ENCODE results near the gene SHTN1. TPM values are rescaled to one million over a fixed set of nuclear protein-coding genes. Genes with fewer than 3 reads are reported as not detected.

SHTN1 gene
- total and polyA plus RNA-seq, 2 donors (not counting 1 experiment from before 2014, with no cell fraction given) = 0.06 to 0.34 TPM

GRCh38 chr10:116852246-116852645, 152.7 kb downstream of the SHTN1 start:
- no CpG with 5 or more reads among the region's 1 CpG for WGBS (ENCODE audit: insufficient coverage)
- Histone ChIP-seq H3K4me1 (ENCODE audit: control insufficient read depth in 2 of 2, insufficient read depth in 2 of 2, low read length in 2 of 2) (peaks cover 10 to 32% of the 10 kb centered on the region in 2 donors), H2AFZ (ENCODE audit: insufficient read depth, low read depth, low read length, poor library complexity, severe bottlenecking) (no peak overlapping the region), H3K9me3 (ENCODE audit: control extremely low read depth in 1 of 3, control insufficient read depth in 2 of 3, insufficient read depth in 1 of 3, low read length in 2 of 3) (peaks cover 0 to 8% (median 0%) of the 10 kb centered on the region in 3 donors), H3K36me3 (replicated peaks in 1 of 2; ENCODE audit: control extremely low read depth in 1 of 2, control insufficient read depth in 1 of 2, extremely low read depth in 1 of 2, insufficient read depth in 2 of 2, low read length in 1 of 2) (no peaks in the 10 kb centered on the region), H3K4me2 (replicated peaks; ENCODE audit: low read depth, low read length, poor library complexity, severe bottlenecking) (no peak overlapping the region), H3K4me3 (ENCODE audit: control extremely low read depth in 1 of 5, extremely low read depth in 1 of 5, insufficient read depth in 1 of 5, low read depth in 2 of 5, low read length in 4 of 5) (no peak overlapping the region), H3K79me2 (ENCODE audit: control insufficient read depth, insufficient read depth, low read length) (no peaks in the 10 kb centered on the region), H3K9ac (ENCODE audit: low read length) (no peak overlapping the region), H4K20me1 (ENCODE audit: control insufficient read depth, insufficient read depth, low read length, poor library complexity, severe bottlenecking) (no peaks in the 10 kb centered on the region), H3K27me3 (replicated peaks in 1 of 4; ENCODE audit: control extremely low read depth in 1 of 4, control insufficient read depth in 3 of 4, insufficient read depth in 4 of 4, low read length in 3 of 4) (peaks cover 0 to 28% (median 4%) of the 10 kb centered on the region in 4 experiments), H3K27ac (ENCODE audit: low read length in 2 of 2) (no peak overlapping the region)
- ChIA-PET CTCF (no interaction called here), POLR2A (no interaction called here)
- H3K4me3 Mint-ChIP-seq = no peak overlapping the region
- H3K9me3 Mint-ChIP-seq (ENCODE audit: insufficient read depth) = no peaks in the 10 kb centered on the region
- DNase-seq (no peak), ATAC-seq (ENCODE audit: low read depth) (no peak)
- intact Hi-C loops (cut with micrococcal nuclease) = no loop called here
- H3K27me3 Mint-ChIP-seq = peaks cover 13% of the 10 kb centered on the region
- TF ChIP-seq EZH2 (IDR thresholded peaks at IDR 0.05; ENCODE audit: borderline replicate concordance, insufficient read depth, low read depth, low read length, poor library complexity, severe bottlenecking) = no peak
- TF ChIP-seq, protein P1, sequence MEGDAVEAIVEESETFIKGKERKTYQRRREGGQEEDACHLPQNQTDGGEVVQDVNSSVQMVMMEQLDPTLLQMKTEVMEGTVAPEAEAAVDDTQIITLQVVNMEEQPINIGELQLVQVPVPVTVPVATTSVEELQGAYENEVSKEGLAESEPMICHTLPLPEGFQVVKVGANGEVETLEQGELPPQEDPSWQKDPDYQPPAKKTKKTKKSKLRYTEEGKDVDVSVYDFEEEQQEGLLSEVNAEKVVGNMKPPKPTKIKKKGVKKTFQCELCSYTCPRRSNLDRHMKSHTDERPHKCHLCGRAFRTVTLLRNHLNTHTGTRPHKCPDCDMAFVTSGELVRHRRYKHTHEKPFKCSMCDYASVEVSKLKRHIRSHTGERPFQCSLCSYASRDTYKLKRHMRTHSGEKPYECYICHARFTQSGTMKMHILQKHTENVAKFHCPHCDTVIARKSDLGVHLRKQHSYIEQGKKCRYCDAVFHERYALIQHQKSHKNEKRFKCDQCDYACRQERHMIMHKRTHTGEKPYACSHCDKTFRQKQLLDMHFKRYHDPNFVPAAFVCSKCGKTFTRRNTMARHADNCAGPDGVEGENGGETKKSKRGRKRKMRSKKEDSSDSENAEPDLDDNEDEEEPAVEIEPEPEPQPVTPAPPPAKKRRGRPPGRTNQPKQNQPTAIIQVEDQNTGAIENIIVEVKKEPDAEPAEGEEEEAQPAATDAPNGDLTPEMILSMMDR (IDR thresholded peaks at IDR 0.05) = no peak
- H3K4me1 Mint-ChIP-seq = peaks cover 23% of the 10 kb centered on the region
- H3K27ac Mint-ChIP-seq = no peak overlapping the region

DNA sequence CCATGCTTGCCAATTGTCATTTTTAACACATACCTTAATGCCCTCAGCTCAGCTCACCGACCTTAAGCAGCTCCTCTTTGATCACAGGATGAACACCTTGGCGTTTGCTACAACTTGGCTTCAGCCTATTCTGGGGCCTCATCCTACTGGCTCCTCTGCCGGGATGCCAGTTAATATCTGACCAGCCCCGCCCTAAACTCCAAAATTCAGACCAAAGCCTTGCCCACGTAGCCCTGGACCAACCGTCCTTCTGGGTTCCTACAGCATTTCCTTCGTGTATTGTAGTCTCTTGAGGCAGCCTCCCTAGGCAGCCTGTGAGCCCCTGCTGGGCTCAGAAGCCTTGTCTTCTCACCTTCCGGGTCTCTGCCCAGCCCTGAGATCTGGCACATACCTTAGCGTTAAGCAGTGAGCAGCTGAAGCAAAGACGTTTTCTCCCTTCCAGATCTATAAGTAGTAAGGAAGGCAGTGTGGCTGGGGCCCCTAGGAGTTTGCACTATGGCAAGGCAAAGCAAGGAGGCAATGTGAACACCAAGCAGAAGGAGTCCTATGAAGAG, 154.9 kb downstream of the SHTN1 start:
- CTCF ChIA-PET = no interaction called here
- Histone ChIP-seq H3K79me2 (ENCODE audit: control insufficient read depth, insufficient read depth, low read length) (no peaks in the 10 kb centered on the region), H3K27ac (ENCODE audit: low read length in 2 of 2) (peak overlapping the region; percentile 34 to 77), H4K20me1 (ENCODE audit: control insufficient read depth, insufficient read depth, low read length, poor library complexity, severe bottlenecking) (no peaks in the 10 kb centered on the region), H3K4me1 (ENCODE audit: control insufficient read depth in 2 of 2, insufficient read depth in 2 of 2, low read length in 2 of 2) (peaks cover 11 to 35% of the 10 kb centered on the region in 2 donors), H3K36me3 (replicated peaks in 1 of 2; ENCODE audit: control extremely low read depth in 1 of 2, control insufficient read depth in 1 of 2, extremely low read depth in 1 of 2, insufficient read depth in 2 of 2, low read length in 1 of 2) (no peaks in the 10 kb centered on the region), H3K9ac (ENCODE audit: low read length) (peak overlapping the region; percentile 82), H3K27me3 (replicated peaks in 1 of 4; ENCODE audit: control extremely low read depth in 1 of 4, control insufficient read depth in 3 of 4, insufficient read depth in 4 of 4, low read length in 3 of 4) (peaks cover 0 to 28% (median 4%) of the 10 kb centered on the region in 4 experiments), H3K9me3 (ENCODE audit: control extremely low read depth in 1 of 3, control insufficient read depth in 2 of 3, insufficient read depth in 1 of 3, low read length in 2 of 3) (peaks cover 0 to 4% (median 0%) of the 10 kb centered on the region in 3 donors), H3K4me3 (ENCODE audit: control extremely low read depth in 1 of 5, extremely low read depth in 1 of 5, insufficient read depth in 1 of 5, low read depth in 2 of 5, low read length in 4 of 5) (peak overlapping the region in 3 of 5 experiments; percentile 49 to 82 (median 73)), H3K4me2 (replicated peaks; ENCODE audit: low read depth, low read length, poor library complexity, severe bottlenecking) (peak overlapping the region; percentile 72), H2AFZ (ENCODE audit: insufficient read depth, low read depth, low read length, poor library complexity, severe bottlenecking) (peak overlapping the region; percentile 48)
- H3K9me3 Mint-ChIP-seq (ENCODE audit: insufficient read depth) = no peaks in the 10 kb centered on the region
- 73% methylated on average over 8 of the region's 10 CpGs for WGBS (ENCODE audit: insufficient coverage)
- peak overlapping the region; percentile 93 for H3K27ac Mint-ChIP-seq
- no peak for DNase-seq
- no peak for ATAC-seq (ENCODE audit: low read depth)
- peaks cover 37% of the 10 kb centered on the region for H3K4me1 Mint-ChIP-seq
- POLR2A ChIA-PET = no interaction called here
- intact Hi-C loops (cut with micrococcal nuclease) = no loop called here
- peaks cover 13% of the 10 kb centered on the region for H3K27me3 Mint-ChIP-seq
- TF ChIP-seq, protein P1 (IDR thresholded peaks at IDR 0.05) = no peak
- no peak for TF ChIP-seq EZH2 (IDR thresholded peaks at IDR 0.05; ENCODE audit: borderline replicate concordance, insufficient read depth, low read depth, low read length, poor library complexity, severe bottlenecking)
- H3K4me3 Mint-ChIP-seq = peak overlapping the region; percentile 86

Data from B cell (primary cell).